Vagina (tissue), 2 donors: ENCODE data around the gene PTPRD.

Experiments used
- POLR2A ChIP-seq, 2 donors: fragments of 450-650 bp; IDR thresholded peaks; one replicate each; pipeline ENCODE4 v1.6.1; 2017; ENCODE audit warnings: antibody characterized with exemption in 2 of 2, mild to moderate bottlenecking in 2 of 2, moderate library complexity in 2 of 2
- POLR2AphosphoS5 ChIP-seq, 2 donors: sonication (generic); formaldehyde crosslinking; IDR thresholded peaks; one replicate each; pipeline ENCODE4 v1.9.0; 2017; ENCODE audit warnings: antibody characterized with exemption in 2 of 2, mild to moderate bottlenecking in 2 of 2, low read depth in 1 of 2; ENCODE audit not compliant: insufficient read depth in 1 of 2
- TF ChIP-seq, protein P1 (sequence below), 3 experiments: fragments of 450-650 bp in 2 of 3; fragments of 200-600 bp in 1 of 3; sonication (generic) in 1 of 3; IDR thresholded peaks; one replicate each; pipeline ENCODE4 v1.5.1; 2017 to 2019; ENCODE audit warnings: antibody characterized with exemption in 3 of 3, mild to moderate bottlenecking in 2 of 3, moderate library complexity in 2 of 3

DNA sequence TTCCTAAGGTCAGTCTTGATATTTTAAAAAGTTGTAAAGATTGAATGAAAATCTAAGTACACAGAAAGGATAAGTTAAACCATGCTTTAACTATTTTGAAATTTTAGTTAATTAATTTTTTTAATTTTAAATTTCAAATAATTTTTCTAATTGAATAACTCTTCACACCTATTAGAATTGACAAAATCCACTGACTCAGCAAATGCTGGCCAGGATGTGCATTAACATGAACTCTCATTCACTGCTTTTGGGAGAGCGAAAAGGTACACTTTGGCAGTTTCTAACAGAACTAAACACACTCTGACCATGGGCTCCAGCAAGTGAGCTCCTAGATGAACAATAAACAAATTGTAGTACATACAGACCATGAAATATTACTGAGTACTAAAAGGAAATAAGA lies 209.5 kb downstream of the PTPRD start:
- TF ChIP-seq, protein P1, sequence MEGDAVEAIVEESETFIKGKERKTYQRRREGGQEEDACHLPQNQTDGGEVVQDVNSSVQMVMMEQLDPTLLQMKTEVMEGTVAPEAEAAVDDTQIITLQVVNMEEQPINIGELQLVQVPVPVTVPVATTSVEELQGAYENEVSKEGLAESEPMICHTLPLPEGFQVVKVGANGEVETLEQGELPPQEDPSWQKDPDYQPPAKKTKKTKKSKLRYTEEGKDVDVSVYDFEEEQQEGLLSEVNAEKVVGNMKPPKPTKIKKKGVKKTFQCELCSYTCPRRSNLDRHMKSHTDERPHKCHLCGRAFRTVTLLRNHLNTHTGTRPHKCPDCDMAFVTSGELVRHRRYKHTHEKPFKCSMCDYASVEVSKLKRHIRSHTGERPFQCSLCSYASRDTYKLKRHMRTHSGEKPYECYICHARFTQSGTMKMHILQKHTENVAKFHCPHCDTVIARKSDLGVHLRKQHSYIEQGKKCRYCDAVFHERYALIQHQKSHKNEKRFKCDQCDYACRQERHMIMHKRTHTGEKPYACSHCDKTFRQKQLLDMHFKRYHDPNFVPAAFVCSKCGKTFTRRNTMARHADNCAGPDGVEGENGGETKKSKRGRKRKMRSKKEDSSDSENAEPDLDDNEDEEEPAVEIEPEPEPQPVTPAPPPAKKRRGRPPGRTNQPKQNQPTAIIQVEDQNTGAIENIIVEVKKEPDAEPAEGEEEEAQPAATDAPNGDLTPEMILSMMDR (IDR thresholded peaks at IDR 0.05) = no peak
- TF ChIP-seq POLR2A (IDR thresholded peaks at IDR 0.05) = no peak
- no peak for TF ChIP-seq POLR2AphosphoS5 (IDR thresholded peaks at IDR 0.05; ENCODE audit: insufficient read depth in 1 of 2, low read depth in 1 of 2)
